GM12865 (cell line): ENCODE measurements around the gene ZNF428.
"Not testable (repeated sequence)": the region's sequence is repeated elsewhere in the genome, so short reads cannot be mapped to it uniquely, and the experiment has no call there.

Source experiments
- DNase-seq: peaks from one replicate; pipeline ENCODE4 v3.0.0; 2010; ENCODE audit warnings: low read depth
- H3K4me3 ChIP-seq: 2 replicates; pipeline ENCODE4 v1.5.1; 2011; ENCODE audit warnings: mild to moderate bottlenecking, low read depth, low read length, control low read depth
- CTCF ChIP-seq: IDR thresholded peaks from 2 replicates; pipeline ENCODE4 v1.5.1; 2011; ENCODE audit warnings: low read length, control low read depth, low read depth, inconsistent platforms; ENCODE audit not compliant: insufficient read depth; ENCODE audit errors: missing control alignments

Gene ZNF428

GRCh38 chr19:43607238-43608205 is 11.9 kb downstream of the ZNF428 start:
- H3K4me3 ChIP-seq = no peak overlapping the region
- DNase-seq = no peak
- no peak for TF ChIP-seq CTCF

GRCh38 chr19:43606569-43607229 is 12.7 kb downstream of the ZNF428 start:
- no peak for DNase-seq
- TF ChIP-seq CTCF = no peak

GRCh38 chr19:43605875-43606568 is 13.4 kb downstream of the ZNF428 start:
- H3K4me3 ChIP-seq = no peak overlapping the region
- no peak for TF ChIP-seq CTCF
- no peak for DNase-seq

More at GRCh38 chr19:43606569-43607229, 12.7 kb downstream of the ZNF428 start:
- no peak overlapping the region for H3K4me3 ChIP-seq

GRCh38 chr19:43600326-43600725 is 19.1 kb downstream of the ZNF428 start:
- not testable (repeated sequence) for H3K4me3 ChIP-seq, DNase-seq

GRCh38 chr19:43599635-43600295 is 19.7 kb downstream of the ZNF428 start:
- TF ChIP-seq CTCF = no peak
- no peak overlapping the region for H3K4me3 ChIP-seq
- no peak for DNase-seq

GRCh38 chr19:43598445-43599240 is 20.8 kb downstream of the ZNF428 start:
- no peak for DNase-seq
- no peak for TF ChIP-seq CTCF
- no peak overlapping the region for H3K4me3 ChIP-seq
